LNCAP (cell line): Measurements from ENCODE around the gene CEP70.

Experiments
- TF ChIP-seq, protein P1 (sequence below): fragments of 450-650 bp; IDR thresholded peaks from 2 replicates; pipeline ENCODE4 v1.5.1; 2017; ENCODE audit warnings: mild to moderate bottlenecking

CEP70 gene

GRCh38 chr3:138594935-138595610, 1.0 kb upstream of the CEP70 start:
- TF ChIP-seq, protein P1, sequence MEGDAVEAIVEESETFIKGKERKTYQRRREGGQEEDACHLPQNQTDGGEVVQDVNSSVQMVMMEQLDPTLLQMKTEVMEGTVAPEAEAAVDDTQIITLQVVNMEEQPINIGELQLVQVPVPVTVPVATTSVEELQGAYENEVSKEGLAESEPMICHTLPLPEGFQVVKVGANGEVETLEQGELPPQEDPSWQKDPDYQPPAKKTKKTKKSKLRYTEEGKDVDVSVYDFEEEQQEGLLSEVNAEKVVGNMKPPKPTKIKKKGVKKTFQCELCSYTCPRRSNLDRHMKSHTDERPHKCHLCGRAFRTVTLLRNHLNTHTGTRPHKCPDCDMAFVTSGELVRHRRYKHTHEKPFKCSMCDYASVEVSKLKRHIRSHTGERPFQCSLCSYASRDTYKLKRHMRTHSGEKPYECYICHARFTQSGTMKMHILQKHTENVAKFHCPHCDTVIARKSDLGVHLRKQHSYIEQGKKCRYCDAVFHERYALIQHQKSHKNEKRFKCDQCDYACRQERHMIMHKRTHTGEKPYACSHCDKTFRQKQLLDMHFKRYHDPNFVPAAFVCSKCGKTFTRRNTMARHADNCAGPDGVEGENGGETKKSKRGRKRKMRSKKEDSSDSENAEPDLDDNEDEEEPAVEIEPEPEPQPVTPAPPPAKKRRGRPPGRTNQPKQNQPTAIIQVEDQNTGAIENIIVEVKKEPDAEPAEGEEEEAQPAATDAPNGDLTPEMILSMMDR: no peak

DNA sequence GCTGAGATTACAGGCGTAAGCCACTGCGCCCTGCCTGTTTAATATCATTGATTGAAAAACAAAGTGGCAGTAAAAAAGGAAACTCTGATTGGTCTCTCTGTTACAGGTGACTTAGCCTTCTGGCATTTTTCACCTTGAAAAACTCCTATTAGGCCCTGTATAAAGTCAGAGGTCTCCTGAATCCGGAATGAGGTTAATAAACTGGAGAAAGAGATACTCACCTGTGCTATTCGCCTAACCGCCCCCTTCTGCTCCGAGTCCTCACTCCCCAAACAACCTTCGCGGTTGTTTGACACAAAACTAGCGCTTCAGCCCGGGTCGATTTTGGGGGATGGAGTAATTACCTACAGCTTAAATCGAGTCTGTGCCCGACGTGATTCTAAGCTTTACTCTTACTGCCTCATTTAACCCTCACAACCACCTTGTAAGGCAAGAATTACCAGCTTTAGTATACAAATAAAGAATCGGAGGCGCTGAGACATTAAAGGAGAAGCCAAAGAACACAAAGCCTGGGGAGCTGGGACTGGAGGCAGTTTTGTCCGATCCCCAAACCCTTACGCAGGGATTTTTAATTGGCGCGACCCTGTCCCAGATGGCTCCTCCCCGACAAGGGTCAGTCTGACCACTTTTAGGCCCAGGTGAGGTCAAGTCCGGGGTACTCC, 441 bp downstream of the CEP70 start:
- TF ChIP-seq, protein P1: no peak

- TF ChIP-seq, protein P1: no peak
Observed at GRCh38 chr3:138591392-138591791, 2.7 kb downstream of the CEP70 start.

- TF ChIP-seq, protein P1: no peak
Observed at GRCh38 chr3:138588445-138588844, 5.6 kb downstream of the CEP70 start.

- TF ChIP-seq, protein P1: no peak
Observed at GRCh38 chr3:138587374-138587773, 6.7 kb downstream of the CEP70 start.

GRCh38 chr3:138578961-138579574, 15.0 kb downstream of the CEP70 start:
- TF ChIP-seq, protein P1: no peak

- TF ChIP-seq, protein P1: no peak
Observed at GRCh38 chr3:138578141-138578540, 15.9 kb downstream of the CEP70 start.
